Astrocyte (in vitro differentiated cells and primary cell): ENCODE measurements around the gene VPS11. TPM values are rescaled to one million over a fixed set of nuclear protein-coding genes. Genes with fewer than 3 reads are reported as not detected.

ENCODE experiments used
- DNase-seq: peaks from one replicate; pipeline ENCODE4 v3.0.0-alpha.2; 2010; ENCODE audit warnings: low read depth
- FAIRE-seq: peaks from 2 replicates; lab custom pipeline; 2011; peaks lifted over from hg19 to GRCh38; lab: Jason Lieb, UNC
- H2AFZ ChIP-seq: 2 replicates; pipeline ENCODE4 v1.6.0; 2012; ENCODE audit warnings: low read depth, low read length, inconsistent platforms
- H3K27ac ChIP-seq: 2 replicates; pipeline ENCODE4 v1.5.1; 2011; ENCODE audit warnings: low read depth, low read length, inconsistent platforms
- H3K27me3 ChIP-seq: 2 replicates; pipeline ENCODE4 v1.6.0; 2011; ENCODE audit warnings: low read length, inconsistent platforms; ENCODE audit not compliant: insufficient read depth
- H3K36me3 ChIP-seq: 2 replicates; pipeline ENCODE4 v1.5.1; 2011; ENCODE audit warnings: low read length, inconsistent platforms; ENCODE audit not compliant: insufficient read depth
- H3K4me1 ChIP-seq: 2 replicates; pipeline ENCODE4 v1.5.1; 2011; ENCODE audit warnings: low read length, inconsistent platforms; ENCODE audit not compliant: insufficient read depth
- H3K4me2 ChIP-seq: 2 replicates; pipeline ENCODE4 v1.6.0; 2012; ENCODE audit warnings: low read length, inconsistent platforms
- H3K4me3 ChIP-seq: 2 replicates; pipeline ENCODE4 v1.5.1; 2011; ENCODE audit warnings: low read depth, mild to moderate bottlenecking, low read length, inconsistent platforms; ENCODE audit not compliant: insufficient read depth
- H3K79me2 ChIP-seq: 2 replicates; pipeline ENCODE4 v1.6.0; 2012; ENCODE audit warnings: mild to moderate bottlenecking, low read length, inconsistent platforms; ENCODE audit not compliant: insufficient read depth
- H3K9ac ChIP-seq: 2 replicates; pipeline ENCODE4 v1.6.0; 2012; ENCODE audit warnings: mild to moderate bottlenecking, low read length, inconsistent platforms
- H3K9me3 ChIP-seq: 2 replicates; pipeline ENCODE4 v1.5.1; 2012; ENCODE audit warnings: low read depth, mild to moderate bottlenecking, low read length, inconsistent platforms; ENCODE audit not compliant: insufficient read depth
- H4K20me1 ChIP-seq: 2 replicates; pipeline ENCODE4 v1.6.0; 2012; ENCODE audit warnings: low read length, inconsistent platforms; ENCODE audit not compliant: insufficient read depth
- H3K27ac Mint-ChIP-seq: one replicate; pipeline ENCODE4 v1.8.0; 2021; ENCODE audit warnings: mild to moderate bottlenecking, mixed read lengths; ENCODE audit not compliant: unreplicated experiment
- H3K27me3 Mint-ChIP-seq: one replicate; pipeline ENCODE4 v1.8.0; 2021; ENCODE audit warnings: low read depth, mixed read lengths; ENCODE audit not compliant: unreplicated experiment
- H3K36me3 Mint-ChIP-seq: one replicate; pipeline ENCODE4 v1.8.0; 2021; ENCODE audit warnings: low read depth, mixed read lengths; ENCODE audit not compliant: unreplicated experiment
- H3K4me1 Mint-ChIP-seq: one replicate; pipeline ENCODE4 v1.8.0; 2021; ENCODE audit warnings: low read depth, mixed read lengths; ENCODE audit not compliant: unreplicated experiment
- H3K4me3 Mint-ChIP-seq: one replicate; pipeline ENCODE4 v1.8.0; 2021; ENCODE audit warnings: mild to moderate bottlenecking, moderate library complexity, mixed read lengths; ENCODE audit not compliant: unreplicated experiment
- H3K9me3 Mint-ChIP-seq: one replicate; pipeline ENCODE4 v1.8.0; 2021; ENCODE audit warnings: mild to moderate bottlenecking, mixed read lengths; ENCODE audit not compliant: unreplicated experiment
- CTCF ChIP-seq: IDR thresholded peaks from 2 replicates; pipeline ENCODE4 v1.5.1; 2011; ENCODE audit warnings: low read depth, mild to moderate bottlenecking, inconsistent platforms, low read length, moderate library complexity; ENCODE audit not compliant: insufficient read depth
- EZH2 ChIP-seq: IDR thresholded peaks from 2 replicates; pipeline ENCODE4 v1.6.1; 2012; ENCODE audit warnings: mild to moderate bottlenecking, low read length, inconsistent platforms; ENCODE audit not compliant: insufficient read depth
- total RNA-seq: library from RNA; stranded (reverse); gene quantifications from 2 replicates; pipeline ENCODE4 v1.2.1, GENCODE V29; 2021

Gene VPS11
- total RNA-seq, 1 donor from 2014 or later, result 24.0 TPM

- peaks cover 22% of the 10 kb centered on the region for H3K4me1 Mint-ChIP-seq
- H4K20me1 ChIP-seq, result peaks cover 52% of the 10 kb centered on the region
- H3K27me3 Mint-ChIP-seq, result no peaks in the 10 kb centered on the region
- no peak overlapping the region for H2AFZ ChIP-seq
- peak overlapping the region; percentile 42 for H3K4me3 Mint-ChIP-seq
- no peak for TF ChIP-seq EZH2
- H3K9me3 ChIP-seq, result no peaks in the 10 kb centered on the region
- no peaks in the 10 kb centered on the region for H3K9me3 Mint-ChIP-seq
- H3K79me2 ChIP-seq, result peaks cover 29% of the 10 kb centered on the region
- no peak overlapping the region for H3K27ac ChIP-seq
- H3K9ac ChIP-seq, result no peak overlapping the region
- no peaks in the 10 kb centered on the region for H3K27me3 ChIP-seq
- peaks cover 28% of the 10 kb centered on the region for H3K36me3 Mint-ChIP-seq
- H3K4me3 ChIP-seq, result no peak overlapping the region
- DNase-seq, result no peak
- H3K4me2 ChIP-seq, result no peak overlapping the region
- peak overlapping the region; percentile 58 for H3K27ac Mint-ChIP-seq
- peaks cover 12% of the 10 kb centered on the region for H3K36me3 ChIP-seq
- no peak for FAIRE-seq
- H3K4me1 ChIP-seq, result peaks cover 10% of the 10 kb centered on the region
Measured at GRCh38 chr11:119024430-119025098, 43.1 kb upstream of the VPS11 start.

GRCh38 chr11:119025099-119025473 is 42.5 kb upstream of the VPS11 start:
- no peak overlapping the region for H3K27ac ChIP-seq
- Mint-ChIP-seq H3K27me3 (no peaks in the 10 kb centered on the region), H3K4me1 (peaks cover 21% of the 10 kb centered on the region), H3K9me3 (no peaks in the 10 kb centered on the region), H3K36me3 (peaks cover 28% of the 10 kb centered on the region), H3K4me3 (peak overlapping the region; percentile 42), H3K27ac (no peak overlapping the region)
- H4K20me1 ChIP-seq, result peaks cover 46% of the 10 kb centered on the region
- DNase-seq, result no peak
- H3K4me2 ChIP-seq, result no peak overlapping the region
- H3K36me3 ChIP-seq, result peaks cover 12% of the 10 kb centered on the region
- H3K9ac ChIP-seq, result no peak overlapping the region
- no peaks in the 10 kb centered on the region for H3K27me3 ChIP-seq
- H3K9me3 ChIP-seq, result no peaks in the 10 kb centered on the region
- H3K4me3 ChIP-seq, result no peak overlapping the region
- H3K4me1 ChIP-seq, result peaks cover 11% of the 10 kb centered on the region
- no peak overlapping the region for H2AFZ ChIP-seq
- no peak for FAIRE-seq
- peaks cover 24% of the 10 kb centered on the region for H3K79me2 ChIP-seq
- no peak for TF ChIP-seq EZH2
- TF ChIP-seq CTCF, result no peak

- Histone ChIP-seq H3K27ac (no peak overlapping the region), H3K4me3 (no peak overlapping the region), H3K4me1 (peaks cover 8% of the 10 kb centered on the region), H3K79me2 (peaks cover 19% of the 10 kb centered on the region), H3K9me3 (no peaks in the 10 kb centered on the region), H3K4me2 (no peak overlapping the region), H2AFZ (no peak overlapping the region), H3K27me3 (no peaks in the 10 kb centered on the region), H3K9ac (no peak overlapping the region), H3K36me3 (peaks cover 12% of the 10 kb centered on the region), H4K20me1 (peaks cover 43% of the 10 kb centered on the region)
- Mint-ChIP-seq H3K36me3 (peaks cover 28% of the 10 kb centered on the region), H3K27ac (no peak overlapping the region), H3K9me3 (no peaks in the 10 kb centered on the region), H3K4me3 (no peak overlapping the region), H3K4me1 (peaks cover 20% of the 10 kb centered on the region), H3K27me3 (no peaks in the 10 kb centered on the region)
- TF ChIP-seq CTCF (no peak), EZH2 (no peak)
- no peak for DNase-seq
- no peak for FAIRE-seq
Measured at GRCh38 chr11:119025541-119025940, 42.1 kb upstream of the VPS11 start.
